B cell (primary cell): ENCODE results near the gene NEMP2. TPM values are rescaled to one million over a fixed set of nuclear protein-coding genes. Genes with fewer than 3 reads are reported as not detected.

Experiments
- ATAC-seq: fragments of 200-7000 bp; cut with Tn5 transposase; one replicate; pipeline ENCODE4 v1.10.0; 2021; ENCODE audit warnings: low read depth, mild to moderate bottlenecking, moderate number of reproducible peaks, moderate library complexity
- CTCF ChIA-PET: fragments of 350-600 bp; sonication (Branson Sonifier 250); formaldehyde crosslinking; loops from one replicate; lab custom pipeline; 2021; ENCODE audit warnings: antibody characterized with exemption, inconsistent platforms; lab: Charles Lee
- POLR2A ChIA-PET: fragments of 350-600 bp; sonication (Branson Sonifier 250); formaldehyde crosslinking; loops from one replicate; lab custom pipeline; 2021; ENCODE audit warnings: antibody characterized with exemption; lab: Charles Lee
- DNase-seq: peaks from one replicate; pipeline ENCODE4 v3.0.0; 2013
- H2AFZ ChIP-seq: 2 replicates; pipeline ENCODE4 v1.6.1; 2012; ENCODE audit warnings: mild to moderate bottlenecking, low read depth, low read length; ENCODE audit not compliant: insufficient read depth, poor library complexity, severe bottlenecking
- H3K27ac ChIP-seq, 2 donors: 1 replicate in 1 of 2; 2 replicates in 1 of 2; pipeline ENCODE4 v1.5.1; 2012 to 2013; ENCODE audit warnings: low read length in 2 of 2, mild to moderate bottlenecking in 2 of 2, moderate library complexity in 1 of 2
- H3K27me3 ChIP-seq, 4 experiments: fragments of 200-600 bp in 1 of 4; sonication (generic) in 1 of 4; replicated peaks in 1 of 4; 1 replicate in 2 of 4; 2 replicates in 2 of 4; pipeline versions ENCODE4 v1.6.1 to v1.7.0; 2013 to 2016; ENCODE audit warnings: low read length in 3 of 4, mild to moderate bottlenecking in 2 of 4, mixed read lengths in 1 of 4, moderate library complexity in 1 of 4; ENCODE audit not compliant: insufficient read depth in 4 of 4, control insufficient read depth in 3 of 4; ENCODE audit errors: control extremely low read depth in 1 of 4
- H3K36me3 ChIP-seq, 2 experiments: replicated peaks in 1 of 2; 1 replicate in 1 of 2; 2 replicates in 1 of 2; pipeline versions ENCODE4 v1.6.1 to v1.7.1; 2013; ENCODE audit warnings: low read length in 1 of 2; ENCODE audit not compliant: insufficient read depth in 2 of 2, control insufficient read depth in 1 of 2; ENCODE audit errors: control extremely low read depth in 1 of 2, extremely low read depth in 1 of 2
- H3K4me1 ChIP-seq, 2 donors: fragments of 200-600 bp in 1 of 2; sonication (generic) in 1 of 2; 1 replicate in 1 of 2; 2 replicates in 1 of 2; pipeline versions ENCODE4 v1.5.1 to v1.6.1; 2013 to 2017; ENCODE audit warnings: low read length in 2 of 2; ENCODE audit not compliant: control insufficient read depth in 2 of 2, insufficient read depth in 2 of 2
- H3K4me2 ChIP-seq: replicated peaks from 2 replicates; pipeline ENCODE3; 2012; ENCODE audit warnings: mild to moderate bottlenecking, low read depth, low read length; ENCODE audit not compliant: poor library complexity, severe bottlenecking
- H3K4me3 ChIP-seq, 5 experiments: fragments of 200-600 bp in 1 of 5; sonication (generic) in 1 of 5; 1 replicate in 3 of 5; 2 replicates in 2 of 5; pipeline versions ENCODE4 v1.5.1 to v1.7.0; 2011 to 2016; ENCODE audit warnings: low read length in 4 of 5, mild to moderate bottlenecking in 4 of 5, low read depth in 2 of 5, control low read depth in 1 of 5, moderate library complexity in 1 of 5; ENCODE audit not compliant: insufficient read depth in 1 of 5; ENCODE audit errors: control extremely low read depth in 1 of 5, extremely low read depth in 1 of 5
- H3K79me2 ChIP-seq: fragments of 200-600 bp; sonication (generic); one replicate; pipeline ENCODE4 v1.6.0; 2016; ENCODE audit warnings: low read length; ENCODE audit not compliant: control insufficient read depth, insufficient read depth
- H3K9ac ChIP-seq: fragments of 200-600 bp; sonication (generic); 2 replicates; pipeline ENCODE4 v1.6.1; 2017; ENCODE audit warnings: mild to moderate bottlenecking, low read length, moderate library complexity
- H3K9me3 ChIP-seq, 3 donors: one replicate each; pipeline versions ENCODE4 v1.6.1 to v1.7.1; 2013; ENCODE audit warnings: low read length in 2 of 3; ENCODE audit not compliant: control insufficient read depth in 2 of 3, insufficient read depth in 1 of 3; ENCODE audit errors: control extremely low read depth in 1 of 3
- H4K20me1 ChIP-seq: 2 replicates; pipeline ENCODE4 v1.6.0; 2012; ENCODE audit warnings: mild to moderate bottlenecking, low read length; ENCODE audit not compliant: insufficient read depth, control insufficient read depth, poor library complexity, severe bottlenecking
- H3K27ac Mint-ChIP-seq: one replicate; pipeline ENCODE4 v1.8.0; 2021; ENCODE audit warnings: mixed read lengths
- H3K27me3 Mint-ChIP-seq: one replicate; pipeline ENCODE4 v1.8.0; 2021; ENCODE audit warnings: mixed read lengths
- H3K4me1 Mint-ChIP-seq: one replicate; pipeline ENCODE4 v1.8.0; 2021; ENCODE audit warnings: mixed read lengths
- H3K4me3 Mint-ChIP-seq: one replicate; pipeline ENCODE4 v1.8.0; 2021; ENCODE audit warnings: mixed read lengths
- H3K9me3 Mint-ChIP-seq: one replicate; pipeline ENCODE4 v1.8.0; 2022; ENCODE audit warnings: mixed read lengths; ENCODE audit not compliant: insufficient read depth
- CTCF ChIP-seq: fragments of 200-600 bp; IDR thresholded peaks from one replicate; pipeline ENCODE4 v1.8.0; 2022; ENCODE audit warnings: antibody characterized with exemption, mild to moderate bottlenecking
- EZH2 ChIP-seq: IDR thresholded peaks from 2 replicates; pipeline ENCODE4 v1.6.1; 2012; ENCODE audit warnings: borderline replicate concordance, low read depth, mild to moderate bottlenecking, moderate library complexity, low read length; ENCODE audit not compliant: insufficient read depth, poor library complexity, severe bottlenecking
- WGBS: methylation state at CpG from one replicate; pipeline ENCODE4 v1.1.5; 2013; ENCODE audit warnings: missing lambda C conversion rate; ENCODE audit not compliant: insufficient coverage; 5-methylcytosine and 5-hydroxymethylcytosine counted together
- intact Hi-C: fragments of 100-400 bp; cut with micrococcal nuclease; formaldehyde crosslinking; loops from one replicate; pipeline ENCODE4 v1.10.0; 2022
- polyA plus RNA-seq: library from polyadenylated mRNA; depleted of rRNA; stranded (reverse); fragments of >200 nt; gene quantifications from 2 replicates; pipeline ENCODE4 v1.2.3, GENCODE V29; 2012
- total RNA-seq, 2 donors: library from RNA; stranded (reverse); fragments of 120-200 nt in 1 of 2; gene quantifications; 1 replicate in 1 of 2; 2 replicates in 1 of 2; pipeline versions ENCODE4 v1.2.3 to v1.2.4, GENCODE V29; 2013 to 2022

Gene NEMP2
- total and polyA plus RNA-seq, 2 donors (not counting 1 experiment from before 2014, with no cell fraction given), result 1.3 to 17.3 TPM

- Histone ChIP-seq H3K36me3 (no peaks in the 10 kb centered on the region), H3K4me3 (no peak overlapping the region), H3K27ac (no peak overlapping the region), H3K4me2 (no peak overlapping the region), H3K9me3 (no peaks in the 10 kb centered on the region), H2AFZ (peak overlapping the region; percentile 16), H3K9ac (no peak overlapping the region), H4K20me1 (no peaks in the 10 kb centered on the region), H3K27me3 (no peaks in the 10 kb centered on the region), H3K4me1 (peaks cover 9 to 22% of the 10 kb centered on the region in 2 donors), H3K79me2 (no peaks in the 10 kb centered on the region)
- ChIA-PET CTCF (interaction anchor here (0.6 to 0.9 kb wide), 2 partner anchors 31 to 126 kb away, joined by 3 read pairs; no protein-coding TSS in a partner anchor), POLR2A (no interaction called here)
- Mint-ChIP-seq H3K9me3 (no peaks in the 10 kb centered on the region), H3K4me3 (peak overlapping the region; percentile 14), H3K4me1 (peaks cover 15% of the 10 kb centered on the region), H3K27me3 (no peaks in the 10 kb centered on the region), H3K27ac (peak overlapping the region; percentile 15)
- WGBS, result 83% methylated on average over 2 of the region's 6 CpGs
- intact Hi-C loops, result loop anchor here (5.0 kb wide), 1 partner anchor 51 kb away; the partner anchor contains the start of gene NEMP2
- TF ChIP-seq CTCF (no peak), EZH2 (no peak)
- no peak for DNase-seq
- ATAC-seq, result no peak
Observed at GRCh38 chr2:190582736-190583506, 48.4 kb upstream of the NEMP2 start.

DNA sequence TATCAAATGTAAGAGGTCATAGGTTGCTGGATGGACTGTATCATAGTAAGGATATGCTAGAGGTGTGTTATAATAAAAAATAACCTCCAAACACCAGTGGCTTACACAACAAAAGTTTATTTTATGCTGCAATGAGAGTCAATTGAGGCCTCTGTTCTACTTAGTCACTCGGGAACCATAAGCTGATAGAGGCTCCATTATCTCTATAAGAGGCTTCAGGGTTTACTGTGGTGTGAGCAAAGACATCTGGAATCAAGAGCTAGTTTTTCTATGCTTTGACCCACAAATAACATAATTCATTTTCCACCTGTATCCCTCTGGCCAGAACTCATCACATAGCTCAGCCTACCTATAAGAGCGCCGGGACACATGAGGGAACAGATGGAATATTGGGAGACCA lies 47.5 kb upstream of the NEMP2 start:
- WGBS, result no CpG with 5 or more reads among the region's 3 CpGs
- H2AFZ ChIP-seq, result no peak overlapping the region
- TF ChIP-seq CTCF (no peak), EZH2 (no peak)
- intact Hi-C loops, result loop anchor here (5.0 kb wide), 1 partner anchor 50 kb away; the partner anchor contains the start of gene NEMP2
- POLR2A ChIA-PET, result no interaction called here
- no peak for ATAC-seq
- Mint-ChIP-seq H3K9me3 (no peaks in the 10 kb centered on the region), H3K27ac (no peak overlapping the region), H3K4me3 (no peak overlapping the region), H3K27me3 (no peaks in the 10 kb centered on the region), H3K4me1 (peaks cover 15% of the 10 kb centered on the region)
- H3K9ac ChIP-seq, result no peak overlapping the region
- no peak for DNase-seq
- peaks cover 9 to 24% of the 10 kb centered on the region in 2 donors for H3K4me1 ChIP-seq
- no peaks in the 10 kb centered on the region for H3K79me2 ChIP-seq
- CTCF ChIA-PET, result no interaction called here
- no peaks in the 10 kb centered on the region for H4K20me1 ChIP-seq
- H3K27me3 ChIP-seq, result no peaks in the 10 kb centered on the region
- H3K4me3 ChIP-seq, result no peak overlapping the region
- H3K9me3 ChIP-seq, result no peaks in the 10 kb centered on the region
- no peak overlapping the region for H3K4me2 ChIP-seq
- no peak overlapping the region for H3K27ac ChIP-seq
- H3K36me3 ChIP-seq, result no peaks in the 10 kb centered on the region
